Right ventricle myocardium inferior (tissue), 1 donor: ENCODE results near the gene ZNF469. TPM values are rescaled to one million over a fixed set of nuclear protein-coding genes. Genes with fewer than 3 reads are reported as not detected.

Experiments
- ATAC-seq: fragments of 200-7000 bp; cut with Tn5 transposase; one replicate; pipeline ENCODE4 v1.9.1; 2020; ENCODE audit warnings: mild to moderate bottlenecking, moderate library complexity
- DNase-seq: peaks from one replicate; pipeline ENCODE4 v3.0.0; 2021; ENCODE audit errors: missing footprints
- intact Hi-C: fragments of 100-400 bp; cut with DNase I; formaldehyde crosslinking; loops from one replicate; pipeline ENCODE4 v1.11.0; 2022
- total RNA-seq: library from RNA; stranded (reverse); fragmentation: NEBNext Ultra II Directional; extraction: Animal tissue kit (Norgen Biotek cat#: 25700); gene quantifications from one replicate; pipeline ENCODE4 v1.2.1, GENCODE V29; 2021
- donor health status: DM: no; HTN: yes; CAD: no; lungs with severe emphysema.

The ZNF469 gene
- total RNA-seq, 1 donor from 2014 or later = 0.92 TPM

DNA sequence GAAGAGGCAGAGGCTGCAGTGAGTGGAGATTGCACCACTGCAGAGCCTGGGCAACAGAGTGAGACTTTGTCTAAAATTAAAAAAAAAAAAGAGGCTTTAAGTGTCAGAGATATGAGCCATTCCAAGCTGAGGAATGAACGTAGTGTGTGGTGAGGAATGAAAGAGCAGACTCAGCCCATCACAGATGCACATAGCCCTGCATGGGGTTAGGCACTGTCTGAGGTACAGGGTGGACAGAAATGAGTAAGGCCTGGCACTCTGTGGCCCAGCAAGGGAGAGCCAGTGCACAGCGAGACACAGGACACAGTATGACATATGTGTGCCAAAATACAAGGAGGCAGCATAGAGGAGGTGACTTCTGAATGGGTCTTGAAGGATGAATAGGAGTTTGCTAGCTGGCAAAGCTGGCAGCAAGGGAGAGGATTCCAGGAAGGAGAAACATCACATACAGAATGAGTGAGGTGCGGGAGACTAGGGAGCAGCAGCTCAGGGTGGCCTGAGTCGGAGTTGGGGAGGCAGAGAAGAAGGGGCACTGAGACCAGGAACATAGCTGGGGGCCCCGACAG, 8.7 kb upstream of the ZNF469 start:
- DNase-seq = peak; percentile 7
- no peak for ATAC-seq
- intact Hi-C loops = no loop called here

DNA sequence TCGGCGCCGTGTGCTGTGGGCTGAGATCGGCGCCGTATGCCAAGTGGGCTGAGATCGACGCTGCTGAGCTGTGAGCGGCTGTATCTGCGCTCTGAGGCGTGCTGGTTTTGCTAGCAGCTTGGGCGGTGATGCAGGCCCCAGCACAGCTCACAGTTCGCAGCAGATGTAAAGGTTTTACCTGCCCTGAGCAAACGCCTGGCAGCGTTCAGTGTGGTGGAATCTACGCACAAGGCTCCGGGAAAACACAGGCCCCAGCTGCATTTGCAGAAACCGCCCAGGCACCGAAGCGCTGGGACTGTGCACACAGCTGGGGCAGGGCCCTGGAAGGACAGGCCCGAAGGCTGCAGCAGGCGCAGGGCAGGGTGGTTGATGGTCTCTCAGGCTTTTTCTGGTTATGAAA, 8.0 kb upstream of the ZNF469 start:
- intact Hi-C loops = no loop called here
- DNase-seq (peak; percentile 57), ATAC-seq (no peak)

DNA sequence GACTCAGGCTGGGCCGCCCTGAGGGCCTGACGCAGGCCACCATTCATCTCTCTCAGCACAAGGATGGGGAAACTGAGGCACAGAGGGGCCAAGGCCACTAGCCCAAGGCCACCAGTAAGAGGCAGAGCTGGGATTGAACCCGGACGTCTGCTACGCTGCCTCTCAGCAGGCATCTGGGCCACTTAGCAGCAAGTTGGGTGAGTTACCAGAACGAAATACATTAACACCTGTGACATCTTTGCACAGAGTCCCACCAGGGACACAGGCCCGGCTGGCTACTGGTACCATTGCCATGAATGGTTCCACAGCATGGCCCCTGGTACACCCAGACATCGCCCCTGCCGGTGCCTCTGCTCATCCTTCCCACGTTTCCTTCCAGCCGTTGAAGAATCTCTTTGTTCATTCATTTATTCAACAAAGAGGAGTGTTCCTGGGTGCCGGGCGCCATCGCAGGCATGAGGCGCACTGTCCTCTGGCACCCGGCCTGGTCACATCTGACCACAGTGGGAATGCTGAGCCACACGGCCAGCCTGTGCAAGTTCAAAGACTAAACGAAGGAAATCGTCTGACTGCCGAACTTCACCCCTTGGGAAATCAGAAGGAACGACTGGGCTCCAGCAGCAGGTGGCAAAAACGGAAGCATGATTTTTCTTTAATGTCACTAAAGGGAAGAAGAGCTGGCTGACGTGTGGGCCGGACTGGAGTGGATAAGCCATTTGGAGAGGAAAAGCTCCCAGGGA, 7.4 kb upstream of the ZNF469 start:
- intact Hi-C loops = no loop called here
- DNase-seq (peak; percentile 62), ATAC-seq (no peak)

DNA sequence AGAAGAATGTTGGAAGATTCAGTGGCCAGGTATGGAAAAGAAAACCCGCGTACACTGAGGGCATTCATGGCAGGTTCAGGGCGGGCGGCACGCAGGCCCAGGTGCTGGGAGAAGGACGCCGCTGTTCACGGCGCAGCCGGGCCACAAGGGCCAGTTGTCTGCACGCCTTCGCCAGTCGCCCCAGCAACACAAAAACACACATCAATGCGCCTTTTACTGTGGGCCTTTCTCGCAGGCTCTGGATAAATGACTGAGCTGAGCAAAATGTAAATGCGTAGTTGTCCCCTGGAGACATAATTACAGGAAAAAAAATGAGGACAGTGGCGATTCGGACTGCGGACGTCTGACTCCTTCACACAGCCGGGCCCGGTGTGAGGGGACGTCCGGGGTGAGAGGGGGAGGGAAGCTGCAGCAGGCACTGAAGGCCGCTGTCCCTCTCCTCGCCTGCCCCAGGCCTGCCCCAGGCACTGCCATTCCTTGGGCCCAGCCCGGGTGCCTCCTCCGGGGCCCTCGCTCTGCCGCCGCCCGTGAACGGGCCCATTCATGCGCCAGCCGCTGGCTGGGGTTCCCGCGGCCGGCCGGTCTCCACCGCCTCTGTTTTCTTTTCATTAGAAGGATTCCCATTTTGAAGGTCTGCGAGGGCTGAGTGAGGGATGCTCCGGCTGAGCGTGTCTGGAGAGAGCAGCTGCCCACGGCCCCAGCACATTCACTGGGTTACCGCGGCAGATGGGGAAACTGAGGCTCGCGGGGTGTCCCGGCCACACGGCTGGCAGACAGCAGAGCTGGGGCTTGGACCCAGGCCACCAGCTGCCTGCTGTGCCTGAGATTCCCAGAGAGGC, 6.5 kb upstream of the ZNF469 start:
- DNase-seq (peak; percentile 62), ATAC-seq (no peak)
- intact Hi-C loops = no loop called here

DNA sequence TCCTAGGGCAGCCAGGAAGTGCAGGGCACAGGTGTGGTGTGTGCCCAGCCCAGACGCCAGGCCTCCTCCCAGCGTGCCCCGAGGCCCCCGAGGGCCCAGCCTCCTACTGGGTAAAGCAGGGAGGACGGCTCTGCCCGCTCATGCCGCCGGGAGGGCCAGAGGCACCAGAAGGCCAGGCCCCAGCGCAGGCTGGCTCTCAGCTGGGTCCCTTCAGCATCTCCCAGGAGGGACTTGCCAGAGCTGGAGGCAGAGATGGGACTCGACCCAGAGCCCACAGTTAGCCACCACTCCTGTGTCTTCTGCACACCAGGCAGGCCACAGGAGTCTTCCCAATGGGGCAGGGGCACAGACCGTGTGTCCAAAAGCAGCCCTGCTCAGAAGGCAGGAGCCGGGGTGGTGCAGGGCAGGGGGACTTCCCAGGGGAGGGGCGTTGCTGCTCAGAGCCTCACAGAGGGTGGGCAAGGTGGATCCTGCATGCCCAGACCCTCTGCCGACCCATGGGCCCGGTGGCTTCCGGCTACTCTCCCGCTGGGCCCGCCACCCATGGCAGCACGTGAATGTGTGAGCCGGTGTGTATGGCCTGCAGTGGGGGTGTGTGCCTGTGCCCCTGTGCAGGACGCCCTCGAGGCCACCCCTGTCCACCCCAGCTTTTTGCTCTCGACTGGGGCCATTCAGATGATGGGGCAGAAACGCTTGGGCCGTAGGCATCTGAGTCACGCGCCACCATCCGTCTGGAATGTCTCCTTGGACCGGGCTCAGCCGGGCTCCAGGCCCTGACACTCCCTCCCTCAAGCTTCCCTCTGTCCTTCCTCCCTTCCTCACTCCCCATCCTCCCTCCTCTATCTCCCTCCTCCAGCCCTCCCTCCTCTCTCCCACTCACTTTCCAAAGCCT, 5.7 kb upstream of the ZNF469 start:
- intact Hi-C loops = no loop called here
- DNase-seq (peak; percentile 45), ATAC-seq (no peak)

DNA sequence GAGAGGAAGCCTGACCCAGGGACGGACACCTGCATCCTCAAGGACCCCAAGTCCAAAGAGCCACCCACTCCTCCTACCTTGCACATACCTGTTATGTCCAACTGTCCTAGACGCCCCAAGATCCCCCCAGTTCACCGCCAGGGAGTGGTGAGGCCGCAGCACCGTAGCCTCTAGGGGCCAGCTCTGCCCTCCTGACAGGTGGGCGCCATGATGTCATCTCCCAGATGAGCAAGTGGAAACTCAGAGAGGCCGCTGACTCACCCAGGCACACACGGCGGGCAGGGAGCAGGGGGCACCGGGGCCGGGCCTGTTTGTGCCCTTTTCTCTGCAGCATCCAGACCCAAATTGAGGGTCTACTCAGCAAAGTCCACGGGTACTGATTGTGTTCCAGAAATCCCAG, 4.8 kb upstream of the ZNF469 start:
- peak; percentile 60 for DNase-seq
- intact Hi-C loops = no loop called here
- ATAC-seq = no peak

DNA sequence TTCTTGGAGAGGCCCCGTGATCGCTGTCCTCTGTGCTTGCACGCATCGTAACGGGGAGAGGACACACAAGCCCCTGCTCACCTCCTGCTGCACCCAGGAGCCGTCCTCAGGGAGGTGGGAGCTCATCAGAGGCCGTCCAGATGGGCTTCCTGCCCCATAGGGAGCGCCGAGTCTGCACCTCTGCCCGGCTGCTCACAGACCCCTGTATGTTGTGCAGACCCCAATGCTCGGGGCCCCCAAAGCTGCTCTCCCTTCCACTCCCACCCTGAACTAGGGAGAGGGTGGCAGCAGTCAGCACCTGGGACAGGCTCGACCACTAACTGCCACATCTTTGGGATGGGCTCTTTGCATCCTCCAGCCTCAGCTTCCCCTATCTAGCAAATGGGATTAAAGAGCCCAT, 4.4 kb upstream of the ZNF469 start:
- intact Hi-C loops = no loop called here
- ATAC-seq (no peak), DNase-seq (peak; percentile 40)

DNA sequence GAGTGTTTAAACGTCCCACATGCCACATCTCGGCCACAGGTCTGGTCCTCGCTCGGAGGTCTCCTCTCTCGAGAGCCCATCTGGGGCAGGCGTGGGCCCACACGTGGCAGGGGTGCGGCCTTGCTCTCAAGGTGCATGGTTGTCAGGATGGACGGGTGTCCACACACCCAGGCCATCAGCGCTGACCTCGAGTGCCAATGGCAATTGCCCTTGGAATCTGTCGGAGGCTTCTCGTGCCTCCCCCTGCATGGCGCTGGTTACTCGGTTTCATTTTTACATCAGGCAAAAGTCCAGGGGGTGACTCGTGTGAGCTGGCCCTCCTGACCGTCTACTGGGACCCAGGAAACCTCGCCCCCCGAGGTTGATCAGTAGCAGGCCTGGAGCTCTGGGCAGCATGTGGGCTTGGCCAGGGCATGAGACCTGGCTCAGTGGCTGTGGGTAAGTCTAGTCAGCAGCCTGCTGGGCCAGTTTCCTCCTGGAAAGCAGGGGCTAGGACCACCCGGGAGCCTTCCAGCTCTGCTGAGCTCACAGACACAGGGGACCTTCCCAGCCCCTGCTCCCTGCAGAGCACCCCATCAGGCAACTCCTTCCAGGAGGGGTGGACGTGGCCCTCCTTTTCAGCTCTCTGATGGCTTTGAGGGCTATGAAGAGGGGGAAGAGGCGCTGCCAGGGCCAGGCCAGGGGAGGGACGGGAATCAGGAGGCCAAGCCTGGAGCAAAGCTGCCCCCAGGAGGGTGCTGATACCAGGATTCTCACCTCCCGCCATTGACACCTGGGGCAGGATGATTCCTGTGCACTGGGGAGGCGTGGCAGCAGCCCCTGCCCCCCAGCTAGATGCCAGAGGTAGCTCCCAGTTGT, 3.7 kb upstream of the ZNF469 start:
- intact Hi-C loops = no loop called here
- DNase-seq (peak; percentile 22), ATAC-seq (no peak)

DNA sequence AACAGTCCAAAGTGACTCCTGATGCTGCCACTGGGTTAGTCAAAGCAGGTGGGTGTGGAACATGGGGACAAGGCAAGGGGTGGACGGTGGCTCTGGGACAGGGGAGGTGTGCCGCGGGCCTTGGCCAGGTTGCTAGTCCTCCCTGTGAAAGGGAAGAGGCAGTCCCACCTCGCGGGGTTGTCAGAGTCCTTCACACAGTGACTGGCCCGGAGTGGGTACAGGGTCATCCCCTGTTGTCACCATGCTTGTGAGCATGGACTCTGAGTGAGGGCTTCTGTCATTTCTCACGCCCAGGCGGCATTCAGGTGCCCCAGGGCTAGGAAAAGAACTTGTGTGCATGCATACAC, 3.1 kb upstream of the ZNF469 start:
- ATAC-seq = no peak
- no peak for DNase-seq
- intact Hi-C loops = no loop called here

DNA sequence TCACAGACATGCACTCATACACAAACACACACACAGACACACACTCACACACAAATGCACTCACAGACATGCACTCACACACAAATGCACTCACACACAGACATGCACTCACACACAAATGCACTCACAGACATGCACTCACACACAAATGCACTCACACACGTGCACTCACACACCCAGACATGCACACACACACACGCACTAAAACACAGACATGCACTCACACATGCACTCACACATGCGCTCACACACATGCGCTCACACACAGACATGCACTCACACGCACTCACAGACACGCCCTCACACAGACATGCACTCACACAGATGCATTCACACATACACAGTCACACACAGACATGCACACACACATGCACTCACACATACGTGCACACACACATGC, 2.7 kb upstream of the ZNF469 start:
- intact Hi-C loops = no loop called here
- no peak for ATAC-seq
- no peak for DNase-seq

DNA sequence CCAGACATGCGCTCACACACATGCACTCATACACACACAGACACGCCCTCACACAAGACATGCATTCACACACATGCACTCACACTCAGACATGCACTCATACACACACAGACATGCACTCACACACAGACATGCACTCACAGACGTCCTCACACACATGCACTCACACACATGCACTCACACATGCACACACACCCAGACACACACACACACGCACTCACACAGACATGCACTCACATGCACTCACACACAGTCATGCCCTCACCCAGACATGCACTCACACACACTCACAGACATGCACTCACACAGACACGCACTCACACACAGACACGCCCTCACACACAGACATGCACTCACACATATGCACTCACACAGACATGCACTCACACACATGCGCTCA, 2.1 kb upstream of the ZNF469 start:
- intact Hi-C loops = no loop called here
- no peak for ATAC-seq
- DNase-seq = no peak

DNA sequence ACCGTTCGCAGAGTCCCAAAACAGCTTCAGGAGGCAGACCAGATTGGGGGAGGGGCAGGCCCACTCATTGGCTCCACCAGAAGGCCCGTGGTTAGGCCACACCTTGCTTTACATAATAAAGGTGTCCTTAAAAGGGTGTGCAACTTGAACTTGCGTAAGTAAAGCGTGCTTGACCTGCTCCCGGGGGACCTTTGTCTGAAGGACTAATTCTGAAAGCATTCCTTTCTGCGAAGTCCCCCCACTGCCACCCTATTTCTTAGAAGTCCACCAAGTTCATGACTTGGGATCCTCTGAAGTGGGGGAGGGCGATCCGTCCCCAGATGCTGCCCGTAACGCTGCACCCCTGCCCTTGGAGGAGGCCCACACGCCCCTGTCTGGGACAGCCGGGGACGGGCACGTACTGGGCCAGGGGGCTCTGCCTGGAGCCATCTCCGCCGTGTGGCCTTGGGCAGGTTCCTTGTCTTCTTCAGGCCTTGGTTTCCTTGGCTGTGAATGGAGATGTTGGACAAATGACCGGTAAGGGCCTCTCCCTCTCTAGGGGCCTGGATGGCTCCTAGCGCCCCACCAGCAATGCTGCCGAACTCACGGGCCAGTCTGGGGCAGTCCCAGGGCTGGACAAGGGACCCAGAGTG, 823 bp upstream of the ZNF469 start:
- ATAC-seq (no peak), DNase-seq (peak; percentile 9)
- intact Hi-C loops = no loop called here

DNA sequence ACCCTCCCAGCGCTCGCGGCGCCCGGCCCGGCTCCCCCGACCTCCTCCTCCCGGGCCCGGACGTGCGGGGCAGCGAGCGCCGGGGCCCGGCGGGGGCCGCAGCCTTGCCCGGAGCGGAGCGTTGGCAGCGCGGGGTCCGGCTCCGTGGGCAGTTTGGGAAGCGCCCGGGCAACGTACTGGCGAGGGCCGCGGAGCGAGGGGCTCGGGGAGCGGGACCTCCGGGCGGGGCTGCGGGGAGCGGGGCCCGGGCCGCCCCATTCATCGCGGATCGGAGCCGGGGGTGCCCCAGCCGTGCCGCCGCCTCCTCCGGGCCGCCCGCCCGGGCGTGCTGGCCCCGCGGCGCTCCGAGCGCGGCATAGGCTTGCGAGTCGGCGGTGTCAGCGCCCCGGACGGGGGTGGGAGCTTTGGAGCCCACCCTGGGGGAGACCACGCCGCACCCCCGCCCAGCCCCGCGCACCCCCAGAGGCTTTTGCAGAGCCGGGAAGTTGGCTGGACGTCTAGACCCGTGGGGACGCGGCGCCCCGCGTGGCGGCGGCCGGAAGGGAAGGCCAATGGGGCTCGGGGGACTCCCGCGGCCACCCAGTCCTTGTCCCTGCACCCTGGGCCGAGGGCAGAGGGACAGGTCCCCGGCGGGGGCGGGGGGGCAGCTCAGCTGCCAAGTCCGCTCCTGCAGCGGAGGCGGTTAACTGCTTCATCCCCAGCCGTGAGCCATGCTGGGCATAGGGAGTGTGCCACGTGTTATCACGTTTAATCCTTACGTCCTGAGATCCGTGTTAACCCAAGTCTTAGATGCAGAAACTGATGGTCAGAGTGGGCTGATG, 852 bp downstream of the ZNF469 start:
- intact Hi-C loops = no loop called here
- ATAC-seq = peak; percentile 37
- DNase-seq = peak; percentile 72

DNA sequence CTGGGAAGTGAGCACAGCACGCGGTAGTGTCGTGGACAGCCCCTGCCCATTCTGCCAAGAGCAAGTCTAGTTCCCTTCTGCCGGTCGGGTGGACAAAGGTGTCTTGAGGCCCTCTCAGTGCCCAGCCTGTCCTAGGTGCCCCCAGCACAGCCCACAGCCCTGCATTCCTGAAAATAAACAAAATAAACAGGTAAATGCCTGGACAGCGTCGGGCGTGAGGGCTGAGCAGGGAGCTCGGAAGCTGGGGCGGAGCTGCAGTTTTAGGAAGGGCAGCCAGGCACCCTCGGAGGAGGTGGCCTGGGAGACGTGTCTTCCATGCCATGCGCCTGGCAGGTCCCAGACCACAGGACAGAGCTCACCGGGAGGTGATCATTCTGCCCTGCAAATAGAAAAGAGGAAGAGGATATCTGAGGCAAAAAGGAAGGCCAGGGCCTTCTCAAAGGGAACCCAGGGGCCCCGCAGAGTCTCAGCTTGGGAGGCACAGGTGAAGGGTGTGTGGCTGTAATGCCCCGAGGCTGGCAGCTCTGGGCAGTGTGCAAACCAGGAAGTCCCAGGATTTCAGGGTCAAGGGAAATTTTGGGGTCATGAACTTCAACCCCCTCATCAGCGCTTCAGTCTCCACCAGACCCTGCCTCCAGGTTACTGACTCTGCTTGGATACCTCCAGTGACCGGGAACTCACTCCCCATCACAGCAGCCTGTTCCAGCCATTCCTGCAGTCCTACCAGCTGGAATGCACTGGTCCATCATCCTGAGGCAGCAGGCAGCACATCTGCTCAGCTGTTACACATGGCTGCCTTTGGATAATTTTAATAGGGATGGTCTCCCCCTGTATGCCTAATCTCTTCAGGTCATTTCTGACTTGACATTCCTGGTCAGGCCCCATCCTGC, 1.7 kb downstream of the ZNF469 start:
- DNase-seq = peak; percentile 7
- intact Hi-C loops = no loop called here
- ATAC-seq = no peak

DNA sequence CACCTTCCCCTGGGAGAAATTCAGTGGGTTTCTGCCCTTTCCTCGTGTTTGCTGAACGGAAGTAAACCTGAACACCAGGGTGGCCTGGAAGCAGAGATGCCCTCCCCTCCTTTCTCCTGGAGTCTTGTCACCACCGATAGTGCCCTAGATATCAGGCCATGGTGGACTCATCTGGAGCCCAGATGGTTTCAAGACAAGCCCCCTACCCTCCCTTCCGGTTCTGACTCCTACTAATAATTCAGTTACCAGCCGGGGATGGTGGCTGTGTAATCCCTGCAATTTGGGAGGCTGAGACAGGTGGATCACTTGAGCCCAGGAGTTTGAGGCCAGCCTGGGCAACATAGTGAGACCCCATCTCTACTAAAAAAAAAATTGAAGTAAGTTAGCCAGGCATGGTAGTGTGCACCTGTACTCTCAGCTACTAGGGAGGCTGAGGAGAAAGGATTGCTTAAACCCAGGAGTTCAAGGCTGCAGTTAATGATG, 2.4 kb downstream of the ZNF469 start:
- no peak for ATAC-seq
- intact Hi-C loops = no loop called here
- peak; percentile 1 for DNase-seq
